Lung (tissue), 12 donors: ENCODE measurements around the gene PTPN13. TPM values are rescaled to one million over a fixed set of nuclear protein-coding genes. Genes with fewer than 3 reads are reported as not detected.

ENCODE experiments used
- ATAC-seq: fragments of 200-7000 bp; cut with Tn5 transposase; one replicate; pipeline ENCODE4 v1.9.1; 2020; ENCODE audit warnings: moderate number of reproducible peaks; ENCODE audit not compliant: insufficient read depth, low FRiP score
- DNase-seq, 3 donors: peaks; one replicate each; pipeline ENCODE4 v3.0.0-alpha.2; 2013 to 2017
- H3K27ac ChIP-seq, 2 donors: one replicate each; pipeline ENCODE4 v1.5.1; 2013; ENCODE audit warnings: mild to moderate bottlenecking in 2 of 2, moderate library complexity in 2 of 2, control low read depth in 1 of 2, inconsistent platforms in 1 of 2, low read depth in 1 of 2, low read length in 1 of 2
- H3K27me3 ChIP-seq, 3 donors: one replicate each; pipeline ENCODE4 v1.5.1; 2013; ENCODE audit warnings: low read length in 2 of 3; ENCODE audit not compliant: control insufficient read depth in 3 of 3, insufficient read depth in 3 of 3
- H3K36me3 ChIP-seq, 4 donors: one replicate each; pipeline ENCODE4 v1.5.1; 2013; ENCODE audit warnings: low read length in 4 of 4, mild to moderate bottlenecking in 1 of 4, moderate library complexity in 1 of 4; ENCODE audit not compliant: control insufficient read depth in 4 of 4, insufficient read depth in 4 of 4
- H3K4me1 ChIP-seq, 5 donors: one replicate each; pipeline ENCODE4 v1.5.1; 2013; ENCODE audit warnings: low read length in 5 of 5, mild to moderate bottlenecking in 2 of 5, moderate library complexity in 1 of 5; ENCODE audit not compliant: control insufficient read depth in 5 of 5, insufficient read depth in 5 of 5
- H3K4me3 ChIP-seq: one replicate; pipeline ENCODE4 v1.5.1; 2013; ENCODE audit warnings: mild to moderate bottlenecking, control low read depth, moderate library complexity
- H3K9ac ChIP-seq, 2 donors: one replicate each; pipeline ENCODE4 v1.5.1; 2013; ENCODE audit warnings: low read length in 2 of 2, control low read depth in 1 of 2; ENCODE audit not compliant: insufficient read depth in 1 of 2
- H3K9me3 ChIP-seq, 4 donors: one replicate each; pipeline ENCODE4 v1.5.1; 2013; ENCODE audit warnings: low read length in 3 of 4, mild to moderate bottlenecking in 1 of 4, moderate library complexity in 1 of 4; ENCODE audit not compliant: control insufficient read depth in 4 of 4, insufficient read depth in 3 of 4
- CTCF ChIP-seq: IDR thresholded peaks from 2 replicates; pipeline ENCODE4 v1.5.1; 2012; ENCODE audit warnings: mild to moderate bottlenecking; ENCODE audit errors: control extremely low read depth, extremely low read depth
- WGBS, 2 donors: extraction: QIAGEN DNeasy Blood & Tissue Kit; methylation state at CpG; one replicate each; pipeline ENCODE4 v1.1.7; 2013; 5-methylcytosine and 5-hydroxymethylcytosine counted together
- polyA plus RNA-seq, 2 donors: library from polyadenylated mRNA; stranded (reverse); fragments of 200-250 nt; gene quantifications; one replicate each; pipeline ENCODE4 v1.2.1, GENCODE V29; 2013
- total RNA-seq, 2 donors: library from RNA; depleted of rRNA in 1 of 2; stranded (reverse); fragments of >200 nt in 1 of 2; gene quantifications; one replicate each; pipeline ENCODE4 v1.2.1, GENCODE V29; 2014 to 2021
- donor health status: control.
- donor health status: control.
- donor health status: Bipolar disorder and iron deficiency.
- donor health status: healthy.
- donor health status: DM: yes; HTN: yes; CAD: no.

Gene PTPN13
- total and polyA plus RNA-seq, 4 donors: 8.3 to 95.0 (median 47.9) TPM

DNA sequence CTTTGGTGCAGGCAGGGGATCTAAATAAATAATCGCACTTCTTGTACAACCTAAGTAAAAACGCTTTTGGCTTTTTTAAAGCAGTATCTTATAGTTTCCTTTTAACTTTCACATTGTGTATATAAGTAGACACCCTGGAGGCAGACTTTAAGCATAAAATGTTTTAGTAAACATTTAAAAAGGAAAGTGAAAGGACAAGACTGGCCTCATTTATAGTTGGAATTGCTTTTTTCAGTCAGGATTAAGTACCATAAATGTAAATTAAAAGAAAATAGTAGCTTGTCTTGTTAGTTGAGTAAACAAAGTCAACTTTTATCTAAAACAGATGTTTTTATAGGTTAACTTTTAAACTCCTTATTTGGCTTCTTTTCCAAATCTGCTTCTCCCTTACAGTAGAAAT lies 39.7 kb downstream of the PTPN13 start:
- WGBS, 2 donors: 61 to 69% methylated on average over 2 of the region's 2 CpGs
- no peaks in the 10 kb centered on the region for H3K27me3 ChIP-seq
- H3K9me3 ChIP-seq: peaks cover 0 to 2% (median 0%) of the 10 kb centered on the region in 4 donors
- H3K4me3 ChIP-seq: no peak overlapping the region
- no peak for TF ChIP-seq CTCF
- ATAC-seq: no peak
- H3K4me1 ChIP-seq: peaks cover 0 to 31% (median 8%) of the 10 kb centered on the region in 5 donors
- peak in 2 of 3 donors; percentile 61 to 69 for DNase-seq
- peak overlapping the region in 1 of 2 donors; percentile 17 for H3K9ac ChIP-seq
- no peak overlapping the region for H3K27ac ChIP-seq
- peaks cover 0 to 8% (median 2%) of the 10 kb centered on the region in 4 donors for H3K36me3 ChIP-seq

- no peak for TF ChIP-seq CTCF
- ATAC-seq: no peak
- H3K9ac ChIP-seq: no peak overlapping the region
Observed at GRCh38 chr4:86640469-86640868, 46.4 kb downstream of the PTPN13 start.

DNA sequence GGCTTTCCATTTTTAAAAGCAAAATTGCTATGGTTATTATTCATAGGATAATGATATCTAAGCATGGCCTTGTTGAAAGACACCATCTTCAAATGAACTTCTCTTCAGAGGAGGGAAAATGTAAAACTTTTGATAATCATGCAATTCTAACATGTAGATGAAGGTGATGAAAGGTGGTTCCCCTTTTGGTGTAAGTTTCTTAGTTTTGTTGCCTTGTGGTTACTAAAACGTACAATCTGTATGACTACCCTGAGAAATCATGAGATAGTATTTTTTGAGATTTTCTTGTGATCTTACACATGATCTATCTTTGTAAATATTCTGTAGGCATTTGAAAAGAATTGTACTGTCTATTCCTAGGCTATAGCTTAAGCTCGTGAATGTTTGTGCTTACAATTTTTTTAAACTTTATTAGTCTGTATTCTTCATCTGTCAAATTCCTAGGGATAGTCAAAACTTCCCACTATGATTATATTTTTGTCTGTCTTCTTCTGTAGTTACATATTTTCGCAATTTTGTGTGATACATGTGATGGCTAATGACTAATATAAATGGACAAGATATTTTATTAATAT lies 47.5 kb downstream of the PTPN13 start:
- 75 to 76% methylated on average over 3 of the region's 3 CpGs for WGBS, 2 donors
- no peak for DNase-seq
- Histone ChIP-seq H3K4me1 (no peaks in the 10 kb centered on the region), H3K9ac (no peak overlapping the region), H3K36me3 (peaks cover 0 to 5% (median 0%) of the 10 kb centered on the region in 4 donors), H3K9me3 (no peaks in the 10 kb centered on the region), H3K27ac (no peak overlapping the region), H3K27me3 (no peaks in the 10 kb centered on the region), H3K4me3 (no peak overlapping the region)
- TF ChIP-seq CTCF: no peak
- no peak for ATAC-seq

More at GRCh38 chr4:86640469-86640868, 46.4 kb downstream of the PTPN13 start:
- H3K9me3 ChIP-seq: peaks cover 0 to 2% (median 0%) of the 10 kb centered on the region in 4 donors
- no peak overlapping the region for H3K4me3 ChIP-seq
- 63 to 70% methylated on average over 1 of the region's 1 CpG for WGBS, 2 donors
- no peak for DNase-seq
- H3K27ac ChIP-seq: no peak overlapping the region
- H3K4me1 ChIP-seq: no peaks in the 10 kb centered on the region
- no peaks in the 10 kb centered on the region for H3K27me3 ChIP-seq
- H3K36me3 ChIP-seq: peaks cover 0 to 13% (median 2%) of the 10 kb centered on the region in 4 donors

DNA sequence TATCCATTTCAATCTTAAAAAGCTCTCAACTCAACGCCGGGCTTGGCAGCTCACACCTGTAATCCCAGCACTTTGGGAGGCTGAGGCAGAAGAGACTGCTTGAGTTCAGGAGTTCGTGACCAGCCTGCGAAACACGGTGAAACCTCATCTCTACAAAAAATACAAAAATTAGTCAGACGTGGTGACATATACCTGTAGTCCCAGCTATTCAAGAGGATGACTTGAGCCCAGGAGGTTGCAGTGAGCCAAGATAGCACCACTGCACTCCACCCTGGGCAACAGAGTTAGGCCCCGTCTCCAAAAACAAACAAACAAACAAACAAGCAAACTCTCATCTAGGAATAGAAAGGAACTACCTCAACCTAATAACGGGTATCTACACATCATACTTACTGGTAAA lies 50.8 kb downstream of the PTPN13 start:
- no peak for TF ChIP-seq CTCF
- H3K36me3 ChIP-seq: peaks cover 0 to 5% (median 0%) of the 10 kb centered on the region in 4 donors
- H3K4me3 ChIP-seq: no peak overlapping the region
- H3K27ac ChIP-seq: no peak overlapping the region
- 87 to 94% methylated on average over 8 of the region's 8 CpGs for WGBS, 2 donors
- DNase-seq (no peak), ATAC-seq (no peak)
- peaks cover 1 to 6% (median 2%) of the 10 kb centered on the region in 4 donors for H3K9me3 ChIP-seq
- H3K27me3 ChIP-seq: no peaks in the 10 kb centered on the region
- H3K4me1 ChIP-seq: no peaks in the 10 kb centered on the region
- H3K9ac ChIP-seq: no peak overlapping the region
